CD4-positive, alpha-beta T cell (primary cell): ENCODE data around the gene FOLR3. TPM values are rescaled to one million over a fixed set of nuclear protein-coding genes. Genes with fewer than 3 reads are reported as not detected.

Experiments used
- ATAC-seq: fragments of 200-7000 bp; cut with Tn5 transposase; one replicate; pipeline ENCODE4 v1.10.0; 2022; ENCODE audit warnings: mild to moderate bottlenecking; ENCODE audit not compliant: poor library complexity
- CTCF ChIA-PET: fragments of 350-600 bp; sonication (Branson Sonifier 250); formaldehyde crosslinking; loops from one replicate; lab custom pipeline; 2021; ENCODE audit warnings: antibody characterized with exemption, inconsistent platforms; lab: Charles Lee
- POLR2A ChIA-PET: fragments of 350-600 bp; sonication (Branson Sonifier 250); formaldehyde crosslinking; loops from one replicate; lab custom pipeline; 2021; ENCODE audit warnings: antibody characterized with exemption, inconsistent platforms; lab: Charles Lee
- DNase-seq, 14 experiments: peaks; one replicate each; pipeline ENCODE4 v3.0.0-alpha.2; 2013 to 2020; ENCODE audit warnings: mixed read lengths in 2 of 14
- H3K27ac ChIP-seq, 2 donors: one replicate each; pipeline versions ENCODE4 v1.5.1 to v1.7.0; 2013; ENCODE audit warnings: low read length in 2 of 2, low read depth in 1 of 2, mild to moderate bottlenecking in 1 of 2
- H3K27me3 ChIP-seq, 2 experiments: 1 replicate in 1 of 2; 2 replicates in 1 of 2; pipeline versions ENCODE4 v1.6.1 to v1.7.0; 2013; ENCODE audit warnings: low read length in 2 of 2, control low read depth in 1 of 2, mild to moderate bottlenecking in 1 of 2, moderate library complexity in 1 of 2; ENCODE audit not compliant: insufficient read depth in 2 of 2, control insufficient read depth in 1 of 2
- H3K36me3 ChIP-seq: one replicate; pipeline ENCODE4 v1.6.1; 2013; ENCODE audit warnings: low read length, control low read depth; ENCODE audit not compliant: insufficient read depth
- H3K4me1 ChIP-seq: one replicate; pipeline ENCODE4 v1.6.1; 2013; ENCODE audit warnings: low read length, control low read depth; ENCODE audit not compliant: insufficient read depth
- H3K4me3 ChIP-seq: one replicate; pipeline ENCODE4 v1.5.1; 2013; ENCODE audit warnings: mild to moderate bottlenecking, low read length, moderate library complexity
- H3K9me3 ChIP-seq, 2 experiments: 1 replicate in 1 of 2; 2 replicates in 1 of 2; pipeline versions ENCODE4 v1.6.1 to v1.7.0; 2013; ENCODE audit warnings: low read length in 2 of 2, mild to moderate bottlenecking in 2 of 2, control low read depth in 1 of 2, moderate library complexity in 1 of 2; ENCODE audit not compliant: control insufficient read depth in 1 of 2, insufficient read depth in 1 of 2
- H3K27ac Mint-ChIP-seq: one replicate; pipeline ENCODE4 v1.8.0; 2020; ENCODE audit warnings: mixed read lengths
- H3K27me3 Mint-ChIP-seq: one replicate; pipeline ENCODE4 v1.8.0; 2021; ENCODE audit warnings: mixed read lengths
- H3K36me3 Mint-ChIP-seq: one replicate; pipeline ENCODE4 v1.8.0; 2021; ENCODE audit warnings: low read depth, mixed read lengths
- H3K4me1 Mint-ChIP-seq: one replicate; pipeline ENCODE4 v1.8.0; 2021; ENCODE audit warnings: low read depth, mixed read lengths
- H3K4me3 Mint-ChIP-seq: one replicate; pipeline ENCODE4 v1.8.0; 2020; ENCODE audit warnings: mild to moderate bottlenecking, mixed read lengths
- H3K9me3 Mint-ChIP-seq: one replicate; pipeline ENCODE4 v1.8.0; 2020; ENCODE audit warnings: mixed read lengths
- intact Hi-C, 2 experiments: fragments of 100-400 bp; cut with DNase I in 1 of 2; cut with micrococcal nuclease in 1 of 2; formaldehyde crosslinking; loops; one replicate each; pipeline versions ENCODE4 v1.15.1 to v1.9.0; 2023 to 2025; cut with DNase I, micrococcal nuclease
- total RNA-seq, 174 experiments: library from RNA in 2 of 174; stranded (reverse) in 2 of 174; gene quantifications; one replicate each; pipeline ENCODE4 v1.2.3 and lab custom pipeline; 2021 to 2026
- TF ChIP-seq, protein P1 (sequence below): fragments of 200-600 bp; IDR thresholded peaks from one replicate; pipeline ENCODE4 v1.8.0; 2022; ENCODE audit warnings: antibody characterized with exemption, mild to moderate bottlenecking

FOLR3 gene
- total RNA-seq, 2 experiments from 2014 or later: 0.47 TPM; not detected in 1

DNA sequence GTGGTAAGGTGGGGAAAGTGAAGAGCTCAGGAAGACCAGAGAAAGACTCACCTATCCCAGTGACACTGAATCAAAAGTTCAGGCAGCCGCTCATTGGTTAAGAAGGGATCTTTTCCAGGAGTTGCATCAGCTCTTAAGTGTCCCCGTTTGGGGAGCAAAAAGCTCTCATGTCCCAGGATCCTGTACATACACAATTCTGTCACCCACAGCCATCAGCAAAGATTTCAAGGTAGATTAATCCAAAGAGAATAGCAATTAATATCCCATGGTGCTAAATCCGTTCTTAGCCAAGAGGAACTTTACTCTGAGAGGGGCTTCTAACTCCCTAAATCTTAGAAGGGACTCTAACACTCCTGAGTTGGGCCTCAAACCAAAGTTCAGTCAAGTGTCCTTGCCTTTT, 19.3 kb downstream of the FOLR3 start:
- peaks cover 0 to 5% of the 10 kb centered on the region in 2 experiments for H3K27me3 ChIP-seq
- H3K9me3 Mint-ChIP-seq: no peaks in the 10 kb centered on the region
- TF ChIP-seq, protein P1, sequence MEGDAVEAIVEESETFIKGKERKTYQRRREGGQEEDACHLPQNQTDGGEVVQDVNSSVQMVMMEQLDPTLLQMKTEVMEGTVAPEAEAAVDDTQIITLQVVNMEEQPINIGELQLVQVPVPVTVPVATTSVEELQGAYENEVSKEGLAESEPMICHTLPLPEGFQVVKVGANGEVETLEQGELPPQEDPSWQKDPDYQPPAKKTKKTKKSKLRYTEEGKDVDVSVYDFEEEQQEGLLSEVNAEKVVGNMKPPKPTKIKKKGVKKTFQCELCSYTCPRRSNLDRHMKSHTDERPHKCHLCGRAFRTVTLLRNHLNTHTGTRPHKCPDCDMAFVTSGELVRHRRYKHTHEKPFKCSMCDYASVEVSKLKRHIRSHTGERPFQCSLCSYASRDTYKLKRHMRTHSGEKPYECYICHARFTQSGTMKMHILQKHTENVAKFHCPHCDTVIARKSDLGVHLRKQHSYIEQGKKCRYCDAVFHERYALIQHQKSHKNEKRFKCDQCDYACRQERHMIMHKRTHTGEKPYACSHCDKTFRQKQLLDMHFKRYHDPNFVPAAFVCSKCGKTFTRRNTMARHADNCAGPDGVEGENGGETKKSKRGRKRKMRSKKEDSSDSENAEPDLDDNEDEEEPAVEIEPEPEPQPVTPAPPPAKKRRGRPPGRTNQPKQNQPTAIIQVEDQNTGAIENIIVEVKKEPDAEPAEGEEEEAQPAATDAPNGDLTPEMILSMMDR: no peak
- H3K27ac Mint-ChIP-seq: no peak overlapping the region
- ChIA-PET CTCF (interaction anchor here (0.9 kb wide), 1 partner anchor 11 kb away, joined by 5 read pairs; no protein-coding TSS in a partner anchor), POLR2A (no interaction called here)
- peaks cover 9% of the 10 kb centered on the region for H3K27me3 Mint-ChIP-seq
- H3K4me3 ChIP-seq: no peak overlapping the region
- H3K27ac ChIP-seq: no peak overlapping the region
- no peaks in the 10 kb centered on the region for H3K9me3 ChIP-seq
- no peak for ATAC-seq
- no peak overlapping the region for H3K4me3 Mint-ChIP-seq
- DNase-seq: no peak
- intact Hi-C loops: no loop called here
- no peaks in the 10 kb centered on the region for H3K4me1 ChIP-seq
- no peaks in the 10 kb centered on the region for H3K36me3 ChIP-seq
- no peaks in the 10 kb centered on the region for H3K36me3 Mint-ChIP-seq
- no peaks in the 10 kb centered on the region for H3K4me1 Mint-ChIP-seq

DNA sequence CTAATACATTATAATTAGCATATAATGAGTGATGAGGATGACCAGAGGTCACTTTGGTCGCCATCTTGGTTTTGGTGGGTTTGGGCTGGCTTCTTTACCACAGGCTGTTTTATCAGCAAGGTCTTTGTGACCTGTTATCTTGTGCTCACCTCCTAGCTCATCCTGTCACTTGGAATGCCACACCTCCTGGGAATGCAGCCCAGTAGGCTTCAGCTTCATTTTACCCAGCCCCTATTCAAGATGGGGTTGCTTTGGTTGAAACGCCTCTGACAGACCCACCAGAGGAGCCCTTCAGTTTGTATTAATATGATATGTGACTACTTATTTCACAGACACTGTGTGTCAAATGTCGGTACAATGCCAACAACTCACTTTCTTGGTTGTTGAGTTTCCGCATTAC, 20.2 kb downstream of the FOLR3 start:
- no peaks in the 10 kb centered on the region for H3K4me1 Mint-ChIP-seq
- H3K27ac ChIP-seq: no peak overlapping the region
- H3K36me3 ChIP-seq: no peaks in the 10 kb centered on the region
- ATAC-seq (no peak), DNase-seq (no peak)
- POLR2A ChIA-PET: no interaction called here
- intact Hi-C loops: no loop called here
- H3K9me3 Mint-ChIP-seq: no peaks in the 10 kb centered on the region
- no peak overlapping the region for H3K4me3 Mint-ChIP-seq
- no peak overlapping the region for H3K4me3 ChIP-seq
- no peaks in the 10 kb centered on the region for H3K4me1 ChIP-seq
- H3K27me3 Mint-ChIP-seq: peaks cover 15% of the 10 kb centered on the region
- H3K36me3 Mint-ChIP-seq: no peaks in the 10 kb centered on the region
- no peaks in the 10 kb centered on the region for H3K9me3 ChIP-seq
- CTCF ChIA-PET: no interaction called here
- no peak overlapping the region for H3K27ac Mint-ChIP-seq
- peaks cover 0 to 7% of the 10 kb centered on the region in 2 experiments for H3K27me3 ChIP-seq
- TF ChIP-seq, protein P1: no peak

DNA sequence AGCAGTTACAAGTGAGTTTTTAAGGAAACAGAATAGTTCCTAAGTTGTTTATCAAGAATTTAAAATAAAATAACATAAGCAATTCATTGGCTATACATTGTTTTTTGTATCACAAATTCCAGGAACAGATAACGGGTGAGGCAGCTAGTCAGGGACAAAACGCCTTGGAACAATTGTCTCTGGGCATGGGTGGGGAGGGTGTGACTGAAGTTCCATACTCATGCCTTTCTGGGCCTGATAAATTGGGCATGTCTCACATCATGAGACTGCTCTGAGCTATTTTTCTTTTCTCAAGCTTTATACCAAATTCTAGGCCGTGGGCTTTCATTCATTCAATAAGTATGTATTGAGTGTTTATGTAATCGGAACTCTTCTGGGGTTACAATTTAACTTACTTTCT, 21.6 kb downstream of the FOLR3 start:
- intact Hi-C loops: no loop called here
- Histone ChIP-seq H3K36me3 (no peaks in the 10 kb centered on the region), H3K9me3 (no peaks in the 10 kb centered on the region), H3K27ac (no peak overlapping the region), H3K4me1 (no peaks in the 10 kb centered on the region), H3K27me3 (peaks cover 0 to 10% of the 10 kb centered on the region in 2 experiments), H3K4me3 (no peak overlapping the region)
- H3K4me1 Mint-ChIP-seq: no peaks in the 10 kb centered on the region
- no peak overlapping the region for H3K4me3 Mint-ChIP-seq
- H3K27ac Mint-ChIP-seq: no peak overlapping the region
- H3K36me3 Mint-ChIP-seq: no peaks in the 10 kb centered on the region
- ChIA-PET CTCF (no interaction called here), POLR2A (no interaction called here)
- TF ChIP-seq, protein P1: no peak
- DNase-seq (no peak), ATAC-seq (no peak)
- peaks cover 21% of the 10 kb centered on the region for H3K27me3 Mint-ChIP-seq
- H3K9me3 Mint-ChIP-seq: no peaks in the 10 kb centered on the region
